Hepatocyte (in vitro differentiated cells): ENCODE results near the gene TYROBP. TPM values are rescaled to one million over a fixed set of nuclear protein-coding genes. Genes with fewer than 3 reads are reported as not detected.

Experiments
- DNase-seq: peaks from one replicate; pipeline ENCODE4 v3.0.0-alpha.2; 2016; ENCODE audit warnings: low spot score
- H2AFZ ChIP-seq: fragments of 200-600 bp; sonication (generic); 2 replicates; pipeline ENCODE4 v1.6.0; 2016; ENCODE audit warnings: antibody characterized with exemption, mild to moderate bottlenecking
- H3K27ac ChIP-seq: fragments of 200-600 bp; sonication (generic); 2 replicates; pipeline ENCODE4 v1.5.1; 2016; ENCODE audit warnings: mild to moderate bottlenecking
- H3K27me3 ChIP-seq: fragments of 200-600 bp; sonication (generic); 2 replicates; pipeline ENCODE4 v1.6.1; 2016
- H3K36me3 ChIP-seq: fragments of 200-600 bp; sonication (generic); replicated peaks from 2 replicates; pipeline ENCODE4 v1.5.1; 2016; ENCODE audit warnings: low read depth; ENCODE audit not compliant: insufficient read depth
- H3K4me1 ChIP-seq: fragments of 200-600 bp; sonication (generic); 2 replicates; pipeline ENCODE4 v1.5.1; 2016; ENCODE audit warnings: mild to moderate bottlenecking, moderate library complexity; ENCODE audit not compliant: insufficient read depth
- H3K4me2 ChIP-seq: fragments of 200-600 bp; sonication (generic); 2 replicates; pipeline ENCODE4 v1.6.0; 2016
- H3K4me3 ChIP-seq: fragments of 200-600 bp; sonication (generic); 2 replicates; pipeline ENCODE4 v1.5.1; 2016; ENCODE audit warnings: mild to moderate bottlenecking
- H3K79me2 ChIP-seq: fragments of 200-600 bp; sonication (generic); 2 replicates; pipeline ENCODE4 v1.6.0; 2017; ENCODE audit warnings: mild to moderate bottlenecking
- H3K9me2 ChIP-seq: fragments of 200-600 bp; sonication (generic); replicated peaks from 2 replicates; pipeline ENCODE4 v1.6.0; 2017; ENCODE audit warnings: mild to moderate bottlenecking; ENCODE audit not compliant: insufficient read depth
- H3K9me3 ChIP-seq: fragments of 200-600 bp; sonication (generic); 2 replicates; pipeline ENCODE4 v1.5.1; 2016; ENCODE audit warnings: low read depth, mild to moderate bottlenecking
- H4K20me1 ChIP-seq: fragments of 200-600 bp; sonication (generic); 2 replicates; pipeline ENCODE4 v1.6.0; 2016; ENCODE audit warnings: mild to moderate bottlenecking; ENCODE audit not compliant: insufficient read depth, poor library complexity, severe bottlenecking
- CTCF ChIP-seq: fragments of 200-600 bp; sonication (generic); IDR thresholded peaks from 2 replicates; pipeline ENCODE4 v1.5.1; 2016; ENCODE audit warnings: antibody characterized with exemption, mild to moderate bottlenecking; ENCODE audit not compliant: poor library complexity
- EZH2 ChIP-seq: fragments of 200-600 bp; sonication (generic); IDR thresholded peaks from 2 replicates; pipeline ENCODE4 v1.6.1; 2016; ENCODE audit warnings: antibody characterized with exemption, mild to moderate bottlenecking, borderline replicate concordance
- EZH2phosphoT487 ChIP-seq: fragments of 200-600 bp; sonication (generic); IDR thresholded peaks from one replicate; pipeline ENCODE4 v1.6.1; 2018; ENCODE audit warnings: antibody characterized with exemption, mild to moderate bottlenecking, low read depth, moderate library complexity; ENCODE audit not compliant: unreplicated experiment, severe bottlenecking
- WGBS: methylation state at CpG from one replicate; pipeline ENCODE4 v1.1.6; 2016; ENCODE audit warnings: low lambda C conversion rate; ENCODE audit errors: missing lambda C conversion rate; 5-methylcytosine and 5-hydroxymethylcytosine counted together
- polyA plus RNA-seq: library from polyadenylated mRNA; unstranded; fragments of >200 nt; fragmentation: Nextera tagmentation; extraction: Ambion mirVana; gene quantifications from 2 replicates; pipeline ENCODE4 v1.2.1, GENCODE V29; 2016
- total RNA-seq: library from RNA; depleted of rRNA; stranded (reverse); fragments of >200 nt; gene quantifications from 2 replicates; pipeline ENCODE4 v1.2.3, GENCODE V29; 2014

TYROBP gene
- total and polyA plus RNA-seq, 2 experiments from 2014 or later: 4.9 to 5.9 TPM

DNA sequence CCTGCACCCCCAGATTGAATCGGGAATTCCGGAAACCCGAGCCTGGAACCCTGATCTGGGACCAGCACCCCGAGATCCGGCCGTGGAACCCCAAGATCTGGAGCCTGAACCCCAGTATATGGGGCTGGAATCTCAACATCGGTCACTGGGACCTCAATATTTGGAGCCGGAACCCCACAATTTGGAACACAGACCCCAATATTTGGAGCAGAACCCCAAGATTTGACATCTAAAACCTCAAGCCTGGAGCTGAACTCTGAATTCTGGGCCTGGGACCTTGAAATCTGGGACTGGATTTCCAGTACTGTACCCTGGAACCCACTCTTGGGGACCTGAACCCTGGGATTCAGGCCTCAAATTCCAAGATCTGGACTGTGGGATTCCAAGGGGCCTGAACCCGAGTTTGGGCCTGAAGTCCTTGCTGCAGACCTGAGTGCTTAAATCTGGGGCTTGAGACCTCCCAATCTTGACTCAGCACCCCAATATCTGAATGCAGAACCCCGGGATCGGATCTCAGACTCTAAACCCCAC lies 28.7 kb upstream of the TYROBP start:
- WGBS: 30% methylated on average over 11 of the region's 11 CpGs
- H3K4me2 ChIP-seq: peak overlapping the region; percentile 100
- no peaks in the 10 kb centered on the region for H3K9me3 ChIP-seq
- TF ChIP-seq EZH2phosphoT487 (no peak), CTCF (no peak)
- no peaks in the 10 kb centered on the region for H4K20me1 ChIP-seq
- peak overlapping the region; percentile 51 for H2AFZ ChIP-seq
- H3K79me2 ChIP-seq: peaks cover 22% of the 10 kb centered on the region
- H3K9me2 ChIP-seq: no peaks in the 10 kb centered on the region
- no peaks in the 10 kb centered on the region for H3K36me3 ChIP-seq
- peak overlapping the region; percentile 37 for H3K27ac ChIP-seq
- no peaks in the 10 kb centered on the region for H3K27me3 ChIP-seq
- peaks cover 4% of the 10 kb centered on the region for H3K4me1 ChIP-seq
- peak overlapping the region; percentile 91 for H3K4me3 ChIP-seq
- DNase-seq: no peak

DNA sequence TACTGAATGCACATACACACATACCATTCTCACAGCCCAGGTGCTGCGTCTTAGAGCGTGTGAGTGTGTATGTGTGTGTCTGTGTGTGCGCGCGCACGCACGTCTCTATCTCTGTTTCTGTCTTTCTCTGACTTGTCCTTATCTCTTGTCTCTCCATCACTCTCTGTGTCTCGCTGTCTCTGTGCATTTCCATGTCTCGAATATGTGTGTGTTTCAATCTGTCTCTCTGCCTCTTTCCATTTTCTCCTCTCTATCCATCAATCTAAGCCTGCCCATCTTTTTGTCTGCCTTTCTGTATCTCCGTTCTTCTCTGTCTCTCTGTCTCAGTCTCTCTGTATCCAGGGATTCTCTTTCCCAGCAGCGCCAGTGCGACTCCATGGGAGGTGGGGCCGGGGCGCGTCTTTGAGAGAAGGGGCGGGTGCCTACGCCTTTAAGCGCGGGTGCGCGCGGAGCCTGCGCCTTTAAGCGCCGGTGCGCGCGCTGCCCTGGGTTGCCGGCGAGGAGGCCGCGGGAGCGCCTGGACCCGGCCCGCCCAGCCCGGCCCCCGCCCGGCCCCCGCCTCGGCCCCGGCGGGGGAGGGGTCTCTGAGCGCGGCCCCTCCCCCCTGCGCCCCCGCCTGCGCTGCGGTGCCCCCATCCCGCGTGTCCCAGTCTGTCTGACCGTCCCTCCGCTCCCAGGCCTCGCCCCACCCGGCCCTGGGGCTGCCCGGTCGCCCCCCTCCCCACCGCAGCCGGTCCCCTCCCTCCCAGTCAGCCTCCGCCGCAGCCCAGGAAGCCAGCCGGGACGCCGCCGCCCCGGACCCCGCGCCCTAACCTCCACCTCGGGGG lies 28.0 kb upstream of the TYROBP start, which contains the start of gene LRFN3:
LRFN3 (plus strand) TSS at position 464 of the 827 bp plus-strand sequence. CDS start 3,052 bp downstream, outside the sequence.
- Histone ChIP-seq H3K27ac (peak within 1 kb of the TSS; percentile 37), H3K36me3 (no peaks in the 10 kb centered on the region), H3K4me1 (peaks cover 4% of the 10 kb centered on the region)

GRCh38 chr19:35932291-35932936 lies 24.3 kb upstream of the TYROBP start:
- Histone ChIP-seq H3K27me3 (no peaks in the 10 kb centered on the region), H3K4me3 (no peak overlapping the region), H3K4me1 (peaks cover 4% of the 10 kb centered on the region), H3K4me2 (no peak overlapping the region), H3K27ac (no peak overlapping the region), H4K20me1 (no peaks in the 10 kb centered on the region), H3K9me3 (no peaks in the 10 kb centered on the region), H3K9me2 (no peaks in the 10 kb centered on the region), H3K79me2 (peaks cover 22% of the 10 kb centered on the region), H3K36me3 (no peaks in the 10 kb centered on the region), H2AFZ (no peak overlapping the region)
- TF ChIP-seq CTCF (no peak), EZH2phosphoT487 (no peak), EZH2 (no peak)
- 52% methylated on average over 7 of the region's 7 CpGs for WGBS
- no peak for DNase-seq

More for the DNA sequence above, 28.0 kb upstream of the TYROBP start, which contains the start of gene LRFN3:
- Histone ChIP-seq H3K9me3 (no peaks in the 10 kb centered on the region), H3K79me2 (peaks cover 22% of the 10 kb centered on the region), H3K9me2 (no peaks in the 10 kb centered on the region), H3K4me3 (peak within 1 kb of the TSS; percentile 91), H3K27me3 (no peaks in the 10 kb centered on the region), H3K4me2 (peak within 1 kb of the TSS; percentile 100), H2AFZ (peak within 1 kb of the TSS; percentile 100), H4K20me1 (no peaks in the 10 kb centered on the region)
- WGBS: 6% methylated on average over 27 of the region's 68 CpGs
- TF ChIP-seq CTCF: no peak
- no peak for TF ChIP-seq EZH2
- no peak for TF ChIP-seq EZH2phosphoT487
- peak; percentile 91 for DNase-seq
